PC-3 (cell line): ENCODE data around the gene MAP2K3.
"Not testable (repeated sequence)": the region's sequence is repeated elsewhere in the genome, so short reads cannot be mapped to it uniquely, and the experiment has no call there.

Experiments
- EZH2 ChIP-seq: fragments of 300-600 bp; sonication (generic); IDR thresholded peaks from one replicate; pipeline ENCODE4 v1.6.1; 2017; ENCODE audit warnings: antibody characterized with exemption, mild to moderate bottlenecking, low read length; ENCODE audit not compliant: unreplicated experiment
- EZH2phosphoT487 ChIP-seq: fragments of 300-600 bp; sonication (generic); IDR thresholded peaks from 2 replicates; pipeline ENCODE4 v1.6.1; 2018; ENCODE audit warnings: mild to moderate bottlenecking, antibody characterized with exemption, low read length, borderline replicate concordance
- TF ChIP-seq, protein P1 (sequence below): fragments of 300-600 bp; sonication (generic); conservative IDR thresholded peaks from 2 replicates; pipeline ENCODE4 v1.5.1; 2017; ENCODE audit warnings: antibody characterized with exemption, low read depth, mild to moderate bottlenecking, low read length

DNA sequence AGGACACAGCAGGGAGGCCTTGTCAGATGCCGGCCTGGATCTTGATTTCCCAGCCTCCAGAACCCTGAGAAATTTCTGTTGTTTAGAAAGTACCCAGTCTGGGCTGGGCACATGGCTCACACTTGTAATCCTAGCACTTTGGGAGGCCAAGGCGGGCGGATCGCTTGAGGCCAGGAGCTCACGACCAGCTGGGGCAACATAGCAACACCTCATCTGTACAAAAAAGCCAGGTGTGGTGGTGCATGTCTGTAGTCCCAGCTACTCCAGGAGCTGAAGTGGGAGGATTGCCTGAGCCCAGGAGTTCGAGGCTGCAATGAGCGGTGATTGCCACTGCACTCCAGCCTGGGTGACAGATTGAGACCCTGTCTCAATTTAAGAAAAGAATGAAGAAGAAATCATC, 34.3 kb downstream of the MAP2K3 start:
- TF ChIP-seq, protein P1, sequence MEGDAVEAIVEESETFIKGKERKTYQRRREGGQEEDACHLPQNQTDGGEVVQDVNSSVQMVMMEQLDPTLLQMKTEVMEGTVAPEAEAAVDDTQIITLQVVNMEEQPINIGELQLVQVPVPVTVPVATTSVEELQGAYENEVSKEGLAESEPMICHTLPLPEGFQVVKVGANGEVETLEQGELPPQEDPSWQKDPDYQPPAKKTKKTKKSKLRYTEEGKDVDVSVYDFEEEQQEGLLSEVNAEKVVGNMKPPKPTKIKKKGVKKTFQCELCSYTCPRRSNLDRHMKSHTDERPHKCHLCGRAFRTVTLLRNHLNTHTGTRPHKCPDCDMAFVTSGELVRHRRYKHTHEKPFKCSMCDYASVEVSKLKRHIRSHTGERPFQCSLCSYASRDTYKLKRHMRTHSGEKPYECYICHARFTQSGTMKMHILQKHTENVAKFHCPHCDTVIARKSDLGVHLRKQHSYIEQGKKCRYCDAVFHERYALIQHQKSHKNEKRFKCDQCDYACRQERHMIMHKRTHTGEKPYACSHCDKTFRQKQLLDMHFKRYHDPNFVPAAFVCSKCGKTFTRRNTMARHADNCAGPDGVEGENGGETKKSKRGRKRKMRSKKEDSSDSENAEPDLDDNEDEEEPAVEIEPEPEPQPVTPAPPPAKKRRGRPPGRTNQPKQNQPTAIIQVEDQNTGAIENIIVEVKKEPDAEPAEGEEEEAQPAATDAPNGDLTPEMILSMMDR, result not testable (repeated sequence)
- not testable (repeated sequence) for TF ChIP-seq EZH2, EZH2phosphoT487
